A673 (cell line): ENCODE data around the gene CPN1.

Experiments
- EZH2 ChIP-seq: fragments of 200-600 bp; sonication (generic); IDR thresholded peaks from 2 replicates; pipeline ENCODE4 v1.6.1; 2017; ENCODE audit warnings: borderline replicate concordance, low read depth, mild to moderate bottlenecking, mixed read lengths, antibody characterized with exemption, low read length; ENCODE audit not compliant: poor library complexity, severe bottlenecking
- TF ChIP-seq, protein P1 (sequence below): fragments of 300-800, 200-600 bp; sonication (generic); conservative IDR thresholded peaks from 2 replicates; pipeline ENCODE4 v1.5.1; 2017; ENCODE audit warnings: low read depth, mild to moderate bottlenecking, antibody characterized with exemption, low read length, moderate library complexity, mixed read lengths

DNA sequence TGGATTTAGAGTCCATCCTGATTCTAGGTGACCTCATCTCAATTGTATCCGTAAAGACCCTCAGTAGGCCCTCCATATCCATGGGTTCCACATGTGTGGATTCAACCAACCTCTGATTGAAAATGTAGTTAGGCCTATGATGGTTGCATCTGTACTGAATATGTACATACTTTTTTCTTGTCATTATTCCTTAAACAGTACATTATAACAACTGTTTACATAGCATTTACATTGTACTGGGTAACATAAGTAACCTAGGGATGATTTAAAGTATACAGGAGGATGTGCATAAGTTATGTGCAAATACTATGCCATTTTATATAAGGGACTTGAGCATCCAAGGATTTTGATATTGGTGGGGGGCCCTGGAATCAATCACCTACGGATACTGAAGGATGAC is 10.1 kb downstream of the CPN1 start:
- TF ChIP-seq, protein P1, sequence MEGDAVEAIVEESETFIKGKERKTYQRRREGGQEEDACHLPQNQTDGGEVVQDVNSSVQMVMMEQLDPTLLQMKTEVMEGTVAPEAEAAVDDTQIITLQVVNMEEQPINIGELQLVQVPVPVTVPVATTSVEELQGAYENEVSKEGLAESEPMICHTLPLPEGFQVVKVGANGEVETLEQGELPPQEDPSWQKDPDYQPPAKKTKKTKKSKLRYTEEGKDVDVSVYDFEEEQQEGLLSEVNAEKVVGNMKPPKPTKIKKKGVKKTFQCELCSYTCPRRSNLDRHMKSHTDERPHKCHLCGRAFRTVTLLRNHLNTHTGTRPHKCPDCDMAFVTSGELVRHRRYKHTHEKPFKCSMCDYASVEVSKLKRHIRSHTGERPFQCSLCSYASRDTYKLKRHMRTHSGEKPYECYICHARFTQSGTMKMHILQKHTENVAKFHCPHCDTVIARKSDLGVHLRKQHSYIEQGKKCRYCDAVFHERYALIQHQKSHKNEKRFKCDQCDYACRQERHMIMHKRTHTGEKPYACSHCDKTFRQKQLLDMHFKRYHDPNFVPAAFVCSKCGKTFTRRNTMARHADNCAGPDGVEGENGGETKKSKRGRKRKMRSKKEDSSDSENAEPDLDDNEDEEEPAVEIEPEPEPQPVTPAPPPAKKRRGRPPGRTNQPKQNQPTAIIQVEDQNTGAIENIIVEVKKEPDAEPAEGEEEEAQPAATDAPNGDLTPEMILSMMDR, result no peak
- TF ChIP-seq EZH2, result no peak
